Mucosa of descending colon (tissue), 3 donors: Measurements from ENCODE around the gene KRT6C. TPM values are rescaled to one million over a fixed set of nuclear protein-coding genes. Genes with fewer than 3 reads are reported as not detected.
"Not testable (repeated sequence)": the region's sequence is repeated elsewhere in the genome, so short reads cannot be mapped to it uniquely, and the experiment has no call there.

ENCODE experiments used
- ATAC-seq: fragments of 200-7000 bp; cut with Tn5 transposase; one replicate; pipeline ENCODE4 v1.9.1; 2020; ENCODE audit warnings: mild to moderate bottlenecking, moderate library complexity
- DNase-seq, 3 donors: peaks; one replicate each; pipeline ENCODE4 v3.0.0-alpha.2; 2020
- H3K36me3 ChIP-seq: fragments of 200-600 bp; one replicate; pipeline ENCODE4 v1.8.0; 2021; ENCODE audit warnings: low read depth, mild to moderate bottlenecking
- H3K4me1 ChIP-seq: fragments of 200-600 bp; one replicate; pipeline ENCODE4 v1.8.0; 2021; ENCODE audit warnings: low read depth, mild to moderate bottlenecking
- H3K4me3 ChIP-seq: fragments of 200-600 bp; one replicate; pipeline ENCODE4 v1.8.0; 2021; ENCODE audit warnings: mild to moderate bottlenecking
- H3K9me3 ChIP-seq: fragments of 200-600 bp; one replicate; pipeline ENCODE4 v1.8.0; 2021; ENCODE audit warnings: mild to moderate bottlenecking
- intact Hi-C, 2 donors: fragments of 100-400 bp; cut with DNase I in 1 of 2; cut with micrococcal nuclease in 1 of 2; formaldehyde crosslinking; loops; one replicate each; pipeline versions ENCODE4 v1.11.0 to v1.11.1; 2022; cut with DNase I, micrococcal nuclease
- total RNA-seq, 3 donors: library from RNA; stranded (reverse); fragmentation: NEBNext Ultra II Directional in 2 of 3; extraction: Animal tissue kit (Norgen Biotek cat#: 25700) in 2 of 3; gene quantifications; one replicate each; pipeline versions ENCODE4 v1.2.1 to v1.2.4, GENCODE V29; 2021 to 2023
- TF ChIP-seq, protein P1 (sequence below): fragments of 200-600 bp; IDR thresholded peaks from one replicate; pipeline ENCODE4 v1.8.0; 2022; ENCODE audit warnings: antibody characterized with exemption, mild to moderate bottlenecking
- donor health status: DM: no; HTN: no; CAD: no; lungs with moderate emphysema.
- donor health status: DM: no; HTN: no; CAD: no.
- donor health status: DM: no; HTN: yes; CAD: no.

The KRT6C gene
- total RNA-seq, 3 donors from 2014 or later: 0.20 TPM; not detected in 2

DNA sequence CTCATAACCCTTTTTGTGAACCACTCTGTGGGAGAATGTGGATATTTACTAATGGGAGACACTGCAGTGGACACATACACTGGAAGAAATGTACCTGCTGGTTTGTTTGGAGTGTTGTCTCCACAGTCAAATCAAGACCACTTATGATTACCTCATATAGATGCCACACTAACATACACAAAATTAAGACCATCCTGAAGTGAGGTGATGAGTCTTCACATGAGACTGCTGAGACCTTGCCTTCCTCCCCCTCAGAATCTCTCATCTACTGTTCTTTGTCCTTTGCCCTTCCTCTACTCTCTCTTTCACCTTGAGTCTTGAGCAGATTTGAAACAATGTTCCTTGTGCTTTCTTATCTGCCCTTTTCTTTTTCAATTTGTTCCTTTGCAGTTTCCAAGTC, 15.1 kb upstream of the KRT6C start:
- Histone ChIP-seq H3K4me1 (no peaks in the 10 kb centered on the region), H3K4me3 (no peak overlapping the region), H3K36me3 (no peaks in the 10 kb centered on the region), H3K9me3 (no peaks in the 10 kb centered on the region)
- intact Hi-C loops: no loop called here
- TF ChIP-seq, protein P1, sequence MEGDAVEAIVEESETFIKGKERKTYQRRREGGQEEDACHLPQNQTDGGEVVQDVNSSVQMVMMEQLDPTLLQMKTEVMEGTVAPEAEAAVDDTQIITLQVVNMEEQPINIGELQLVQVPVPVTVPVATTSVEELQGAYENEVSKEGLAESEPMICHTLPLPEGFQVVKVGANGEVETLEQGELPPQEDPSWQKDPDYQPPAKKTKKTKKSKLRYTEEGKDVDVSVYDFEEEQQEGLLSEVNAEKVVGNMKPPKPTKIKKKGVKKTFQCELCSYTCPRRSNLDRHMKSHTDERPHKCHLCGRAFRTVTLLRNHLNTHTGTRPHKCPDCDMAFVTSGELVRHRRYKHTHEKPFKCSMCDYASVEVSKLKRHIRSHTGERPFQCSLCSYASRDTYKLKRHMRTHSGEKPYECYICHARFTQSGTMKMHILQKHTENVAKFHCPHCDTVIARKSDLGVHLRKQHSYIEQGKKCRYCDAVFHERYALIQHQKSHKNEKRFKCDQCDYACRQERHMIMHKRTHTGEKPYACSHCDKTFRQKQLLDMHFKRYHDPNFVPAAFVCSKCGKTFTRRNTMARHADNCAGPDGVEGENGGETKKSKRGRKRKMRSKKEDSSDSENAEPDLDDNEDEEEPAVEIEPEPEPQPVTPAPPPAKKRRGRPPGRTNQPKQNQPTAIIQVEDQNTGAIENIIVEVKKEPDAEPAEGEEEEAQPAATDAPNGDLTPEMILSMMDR: no peak
- no peak for DNase-seq
- no peak for ATAC-seq

DNA sequence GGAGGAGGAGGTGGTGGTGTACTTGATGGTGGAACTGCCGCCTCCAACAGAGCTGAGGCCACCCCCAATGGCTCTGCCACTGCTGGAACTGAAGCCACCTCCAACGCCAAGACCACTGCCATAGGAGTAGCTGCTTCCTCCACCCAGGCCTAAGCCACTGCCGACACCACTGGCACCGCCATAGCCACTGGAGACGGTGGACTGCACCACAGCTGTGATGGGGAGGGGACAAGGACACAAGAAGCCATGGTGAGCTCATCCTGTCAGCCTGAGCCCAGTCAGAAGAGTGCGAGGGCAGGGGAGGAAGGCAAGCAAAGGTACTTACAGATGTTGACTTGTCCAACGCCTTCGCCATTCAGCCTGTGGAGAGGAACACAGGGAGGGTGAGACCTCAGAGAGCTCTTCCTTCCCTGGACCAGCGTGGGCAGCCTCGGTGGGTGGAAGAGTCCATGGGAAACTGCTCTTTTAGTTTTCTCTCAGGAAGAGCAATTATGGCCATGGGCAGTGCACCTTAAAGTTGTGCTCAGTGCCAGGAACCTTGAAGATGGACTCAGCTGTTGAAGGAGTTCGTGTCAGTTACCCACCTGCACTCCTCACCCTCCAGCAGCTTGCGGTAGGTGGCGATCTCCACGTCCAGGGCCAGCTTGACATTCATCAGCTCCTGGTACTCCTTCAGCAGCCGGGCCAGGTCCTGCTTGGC, 14.3 kb upstream of the KRT6C start:
- DNase-seq, H3K4me1 ChIP-seq, H3K36me3 ChIP-seq, H3K9me3 ChIP-seq, ATAC-seq, H3K4me3 ChIP-seq, intact Hi-C loops: not testable (repeated sequence)

DNA sequence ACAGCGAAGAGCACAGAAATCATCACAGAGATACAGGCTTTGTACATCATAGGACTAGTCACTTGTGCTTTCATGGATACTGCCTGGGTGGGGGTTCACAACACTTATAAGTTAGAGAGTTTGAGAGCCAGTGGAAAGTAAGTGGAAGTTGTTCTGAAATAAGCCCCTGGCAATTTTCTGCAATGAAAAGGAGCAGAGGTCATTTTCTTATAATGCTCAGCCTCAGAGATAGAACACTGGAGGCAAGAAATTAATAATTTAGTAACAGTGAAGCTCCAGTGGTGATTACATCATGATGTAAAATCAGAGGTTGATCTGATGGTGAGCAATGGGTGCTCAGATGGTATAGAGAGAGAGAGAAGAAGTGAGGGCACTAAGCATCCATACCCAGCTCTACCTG, 13.6 kb upstream of the KRT6C start:
- DNase-seq (no peak), ATAC-seq (no peak)
- intact Hi-C loops: no loop called here
- no peaks in the 10 kb centered on the region for H3K4me1 ChIP-seq
- no peaks in the 10 kb centered on the region for H3K36me3 ChIP-seq
- no peaks in the 10 kb centered on the region for H3K9me3 ChIP-seq
- no peak overlapping the region for H3K4me3 ChIP-seq
- TF ChIP-seq, protein P1: no peak

DNA sequence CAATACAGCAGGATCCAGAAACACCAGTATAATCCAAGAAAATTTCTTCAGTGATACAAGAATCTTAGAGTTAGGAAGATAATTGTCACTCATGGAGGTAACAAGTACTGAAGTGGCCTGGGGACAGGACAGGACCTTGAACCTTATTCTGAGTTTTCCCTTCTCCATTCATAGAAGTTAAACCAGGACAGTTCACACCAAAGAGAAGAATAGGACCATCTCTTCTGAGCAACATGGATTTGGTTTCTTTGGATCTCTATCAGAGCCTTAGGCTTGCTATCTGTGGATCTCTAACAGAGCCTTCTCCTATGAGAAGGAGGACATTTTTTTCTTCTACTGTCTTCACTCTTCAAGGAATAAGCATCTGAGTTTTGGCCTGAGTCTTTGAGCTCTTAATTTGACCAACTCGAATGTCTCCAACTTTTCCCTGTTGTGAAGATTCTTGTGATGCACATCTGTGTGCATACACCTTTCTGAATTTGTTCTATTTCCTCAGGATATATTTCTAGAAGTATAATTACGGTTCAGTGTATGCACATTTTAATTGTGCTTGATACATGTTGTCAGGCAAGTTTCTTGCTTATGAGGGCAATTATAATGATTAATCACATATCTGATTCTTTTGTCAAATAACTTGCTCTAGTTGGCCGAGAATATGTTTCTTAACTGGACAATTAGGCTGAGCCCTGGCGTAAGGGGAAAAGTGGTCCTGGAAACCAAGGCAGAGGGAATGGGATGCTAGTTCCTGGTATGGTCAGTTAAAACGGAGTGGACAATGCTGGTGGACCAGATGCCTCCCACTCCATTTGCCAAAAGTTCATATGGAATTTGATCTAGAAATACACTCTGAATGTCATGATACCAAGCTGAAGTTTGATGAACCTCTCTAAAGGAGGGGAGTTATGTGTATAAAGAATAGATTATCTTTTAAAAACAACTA, 12.8 kb upstream of the KRT6C start:
- ATAC-seq (no peak), DNase-seq (no peak)
- intact Hi-C loops: no loop called here
- TF ChIP-seq, protein P1: no peak
- H3K36me3 ChIP-seq: no peaks in the 10 kb centered on the region
- H3K9me3 ChIP-seq: no peaks in the 10 kb centered on the region
- no peak overlapping the region for H3K4me3 ChIP-seq
- no peaks in the 10 kb centered on the region for H3K4me1 ChIP-seq

DNA sequence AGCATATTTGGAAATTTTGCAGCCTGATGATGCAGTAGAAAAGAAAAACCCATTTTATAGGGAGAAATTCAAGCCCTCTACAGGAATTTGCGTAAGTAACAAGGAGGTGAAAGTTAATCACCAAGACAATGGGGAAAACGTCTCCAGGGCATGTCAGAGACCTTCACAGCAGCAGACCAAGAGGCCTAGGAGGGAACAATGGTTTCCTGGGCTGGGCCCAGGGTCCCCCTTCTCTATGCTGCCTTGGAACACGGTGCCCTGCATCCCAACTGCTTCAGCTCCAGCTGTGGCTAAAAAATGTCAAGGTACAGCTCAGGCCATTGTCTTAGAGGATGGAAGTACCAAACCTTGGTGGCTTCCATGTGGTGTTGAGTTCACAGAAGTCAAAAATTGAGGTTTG, 6.5 kb upstream of the KRT6C start:
- Histone ChIP-seq H3K4me1 (no peaks in the 10 kb centered on the region), H3K36me3 (no peaks in the 10 kb centered on the region), H3K9me3 (no peaks in the 10 kb centered on the region), H3K4me3 (no peak overlapping the region)
- DNase-seq (no peak), ATAC-seq (no peak)
- intact Hi-C loops: no loop called here
- TF ChIP-seq, protein P1: no peak

DNA sequence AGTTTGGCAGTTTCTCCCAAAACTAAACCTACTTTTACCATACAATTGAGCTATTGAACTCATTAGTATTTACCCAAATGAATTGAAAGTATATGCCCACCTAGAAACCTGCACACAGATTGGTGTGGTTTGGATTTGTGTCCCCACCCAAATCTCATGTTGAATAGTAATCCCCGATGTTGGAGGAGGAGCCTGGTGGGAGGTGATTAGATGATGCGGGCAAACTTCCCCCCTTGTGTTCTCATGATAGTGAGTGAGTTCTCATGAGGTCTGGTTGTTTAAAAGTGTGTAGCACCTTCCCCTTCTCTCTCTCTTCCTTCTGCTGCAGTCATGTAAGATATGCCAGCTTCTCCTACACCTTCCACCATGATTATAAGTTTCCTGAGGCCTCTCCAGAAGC, 4.0 kb upstream of the KRT6C start:
- intact Hi-C loops: no loop called here
- H3K9me3 ChIP-seq: no peaks in the 10 kb centered on the region
- TF ChIP-seq, protein P1: no peak

More for the DNA sequence above, 4.0 kb upstream of the KRT6C start:
- Histone ChIP-seq H3K36me3 (no peaks in the 10 kb centered on the region), H3K4me1 (no peaks in the 10 kb centered on the region), H3K4me3 (no peak overlapping the region)
- DNase-seq (no peak), ATAC-seq (no peak)
